ENCODE data around the gene TNFRSF14. TPM values are rescaled to one million over a fixed set of nuclear protein-coding genes. Genes with fewer than 3 reads are reported as not detected.

TNFRSF14 gene
- total and polyA plus RNA-seq, 2 donors (not counting 1 experiment from before 2014, with no cell fraction given), result 239 to 427 TPM

DNA sequence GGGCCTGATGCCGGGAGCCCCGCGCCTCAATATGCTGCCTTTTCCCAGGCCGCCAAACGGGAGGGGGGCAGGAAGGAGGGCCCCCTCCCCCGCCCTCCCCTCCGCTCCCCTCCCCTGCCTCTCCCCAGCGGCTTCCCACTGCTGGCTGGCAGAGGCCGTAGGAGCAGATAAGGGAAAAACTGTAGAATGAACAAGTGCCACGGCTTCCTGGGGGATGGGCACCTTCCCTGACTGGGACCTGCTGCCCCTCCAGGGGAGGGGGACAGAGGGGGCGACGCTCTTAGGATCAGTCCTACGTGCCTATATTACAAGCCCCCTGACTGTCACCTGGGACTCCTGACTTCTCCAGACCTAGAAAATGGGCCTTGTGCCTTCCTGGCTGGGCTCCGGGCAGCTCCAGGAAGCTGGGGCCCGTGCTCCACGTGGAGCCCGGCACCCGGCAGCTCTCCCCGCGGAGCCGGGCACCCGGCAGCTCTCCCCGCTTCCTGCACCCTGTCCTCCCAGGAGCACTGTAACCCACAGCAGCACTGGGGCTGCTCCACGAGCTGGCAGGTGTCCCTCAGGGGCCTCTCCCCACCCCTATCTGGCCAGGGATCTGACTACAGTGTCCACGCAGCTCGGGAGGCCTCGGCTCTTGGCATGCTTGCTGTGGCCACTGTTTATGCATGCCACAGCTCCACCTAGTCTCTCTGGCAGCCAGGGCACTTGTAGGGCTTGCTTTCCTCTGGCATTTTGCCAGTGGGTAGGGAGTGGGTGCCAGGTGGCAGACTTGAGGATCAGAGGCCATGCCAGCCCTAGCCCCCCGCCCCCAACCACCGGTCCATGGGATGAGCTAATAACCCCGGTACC is 25.4 kb upstream of the TNFRSF14 start:
- Histone ChIP-seq H2AFZ (ENCODE audit: insufficient read depth, low read depth, low read length, poor library complexity, severe bottlenecking) (peak overlapping the region; percentile 22), H4K20me1 (ENCODE audit: control insufficient read depth, insufficient read depth, low read length, poor library complexity, severe bottlenecking) (peaks cover 20% of the 10 kb centered on the region), H3K4me3 (ENCODE audit: control extremely low read depth in 1 of 5, extremely low read depth in 1 of 5, insufficient read depth in 1 of 5, low read depth in 2 of 5, low read length in 4 of 5) (peak overlapping the region in 3 of 5 experiments; percentile 48 to 61 (median 53)), H3K4me1 (ENCODE audit: control insufficient read depth in 2 of 2, insufficient read depth in 2 of 2, low read length in 2 of 2) (peaks cover 27 to 34% of the 10 kb centered on the region in 2 donors), H3K9ac (ENCODE audit: low read length) (peak overlapping the region; percentile 58), H3K36me3 (replicated peaks in 1 of 2; ENCODE audit: control extremely low read depth in 1 of 2, control insufficient read depth in 1 of 2, extremely low read depth in 1 of 2, insufficient read depth in 2 of 2, low read length in 1 of 2) (no peaks in the 10 kb centered on the region), H3K79me2 (ENCODE audit: control insufficient read depth, insufficient read depth, low read length) (peaks cover 9% of the 10 kb centered on the region), H3K27me3 (replicated peaks in 1 of 4; ENCODE audit: control extremely low read depth in 1 of 4, control insufficient read depth in 3 of 4, insufficient read depth in 4 of 4, low read length in 3 of 4) (peaks cover 0 to 53% (median 21%) of the 10 kb centered on the region in 4 experiments), H3K9me3 (ENCODE audit: control extremely low read depth in 1 of 3, control insufficient read depth in 2 of 3, insufficient read depth in 1 of 3, low read length in 2 of 3) (peaks cover 0 to 11% (median 0%) of the 10 kb centered on the region in 3 donors), H3K27ac (ENCODE audit: low read length in 2 of 2) (no peak overlapping the region), H3K4me2 (replicated peaks; ENCODE audit: low read depth, low read length, poor library complexity, severe bottlenecking) (peak overlapping the region; percentile 96)
- peaks cover 11% of the 10 kb centered on the region for H3K27me3 Mint-ChIP-seq
- no peaks in the 10 kb centered on the region for H3K9me3 Mint-ChIP-seq (ENCODE audit: insufficient read depth)
- DNase-seq, result peak; percentile 46
- H3K4me3 Mint-ChIP-seq, result peak overlapping the region; percentile 47
- TF ChIP-seq, protein P1, sequence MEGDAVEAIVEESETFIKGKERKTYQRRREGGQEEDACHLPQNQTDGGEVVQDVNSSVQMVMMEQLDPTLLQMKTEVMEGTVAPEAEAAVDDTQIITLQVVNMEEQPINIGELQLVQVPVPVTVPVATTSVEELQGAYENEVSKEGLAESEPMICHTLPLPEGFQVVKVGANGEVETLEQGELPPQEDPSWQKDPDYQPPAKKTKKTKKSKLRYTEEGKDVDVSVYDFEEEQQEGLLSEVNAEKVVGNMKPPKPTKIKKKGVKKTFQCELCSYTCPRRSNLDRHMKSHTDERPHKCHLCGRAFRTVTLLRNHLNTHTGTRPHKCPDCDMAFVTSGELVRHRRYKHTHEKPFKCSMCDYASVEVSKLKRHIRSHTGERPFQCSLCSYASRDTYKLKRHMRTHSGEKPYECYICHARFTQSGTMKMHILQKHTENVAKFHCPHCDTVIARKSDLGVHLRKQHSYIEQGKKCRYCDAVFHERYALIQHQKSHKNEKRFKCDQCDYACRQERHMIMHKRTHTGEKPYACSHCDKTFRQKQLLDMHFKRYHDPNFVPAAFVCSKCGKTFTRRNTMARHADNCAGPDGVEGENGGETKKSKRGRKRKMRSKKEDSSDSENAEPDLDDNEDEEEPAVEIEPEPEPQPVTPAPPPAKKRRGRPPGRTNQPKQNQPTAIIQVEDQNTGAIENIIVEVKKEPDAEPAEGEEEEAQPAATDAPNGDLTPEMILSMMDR (IDR thresholded peaks at IDR 0.05), result no peak
- ChIA-PET POLR2A (interaction anchor here (0.6 to 1.4 kb wide), 6 partner anchors 14 to 123 kb away, joined by 3 to 7 read pairs (median 4); no protein-coding TSS in a partner anchor), CTCF (interaction anchor here (0.9 to 1.5 kb wide), 3 partner anchors 15 to 55 kb away, joined by 3 read pairs; no protein-coding TSS in a partner anchor)
- H3K4me1 Mint-ChIP-seq, result peaks cover 21% of the 10 kb centered on the region
- 6% methylated on average over 17 of the region's 30 CpGs for WGBS (ENCODE audit: insufficient coverage)
- no peak overlapping the region for H3K27ac Mint-ChIP-seq
- no peak for ATAC-seq (ENCODE audit: low read depth)
- intact Hi-C loops (cut with micrococcal nuclease), result no loop called here

DNA sequence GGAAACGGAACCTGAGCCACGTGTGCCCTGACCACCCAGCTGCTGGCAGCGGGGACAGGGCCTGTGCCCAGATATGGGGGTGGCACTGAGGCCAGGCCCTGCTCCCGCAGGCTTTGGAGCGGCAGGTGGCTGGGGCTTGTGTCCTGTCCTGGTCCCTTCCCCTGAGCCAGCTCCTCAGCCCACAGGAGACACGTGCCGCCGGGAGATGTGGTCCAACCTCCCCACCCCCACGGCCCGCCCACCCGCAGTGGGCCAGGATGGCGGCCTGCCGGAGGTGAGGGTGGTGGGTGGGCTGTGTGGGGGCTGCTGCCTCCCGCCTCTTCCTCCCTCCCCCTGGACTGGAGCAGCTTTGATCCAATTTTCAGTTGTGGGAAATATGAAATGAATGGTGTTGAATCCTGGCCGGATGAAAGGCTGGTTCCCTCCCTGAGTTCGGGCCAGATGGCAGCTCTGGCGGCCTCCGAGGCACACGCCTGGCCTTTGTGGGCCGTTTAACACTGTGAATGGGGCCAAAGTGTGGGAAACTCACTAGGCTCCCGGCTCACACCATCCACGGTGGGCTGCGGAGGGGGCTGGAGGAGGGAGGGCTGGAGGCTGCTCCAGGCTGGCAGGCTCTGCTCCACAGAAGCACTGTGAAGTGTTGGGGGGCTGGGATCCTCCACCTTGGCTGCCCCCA is 23.5 kb upstream of the TNFRSF14 start:
- ChIA-PET POLR2A (no interaction called here), CTCF (interaction anchor here (0.9 kb wide), 1 partner anchor 16 kb away, joined by 3 read pairs; no protein-coding TSS in a partner anchor)
- ATAC-seq (ENCODE audit: low read depth) (no peak), DNase-seq (no peak)
- intact Hi-C loops (cut with micrococcal nuclease), result no loop called here
- Histone ChIP-seq H3K27me3 (replicated peaks in 1 of 4; ENCODE audit: control extremely low read depth in 1 of 4, control insufficient read depth in 3 of 4, insufficient read depth in 4 of 4, low read length in 3 of 4) (peaks cover 0 to 56% (median 23%) of the 10 kb centered on the region in 4 experiments), H2AFZ (ENCODE audit: insufficient read depth, low read depth, low read length, poor library complexity, severe bottlenecking) (no peak overlapping the region), H3K4me3 (ENCODE audit: control extremely low read depth in 1 of 5, extremely low read depth in 1 of 5, insufficient read depth in 1 of 5, low read depth in 2 of 5, low read length in 4 of 5) (no peak overlapping the region), H3K27ac (ENCODE audit: low read length in 2 of 2) (no peak overlapping the region), H3K4me2 (replicated peaks; ENCODE audit: low read depth, low read length, poor library complexity, severe bottlenecking) (no peak overlapping the region), H3K36me3 (replicated peaks in 1 of 2; ENCODE audit: control extremely low read depth in 1 of 2, control insufficient read depth in 1 of 2, extremely low read depth in 1 of 2, insufficient read depth in 2 of 2, low read length in 1 of 2) (no peaks in the 10 kb centered on the region), H3K9me3 (ENCODE audit: control extremely low read depth in 1 of 3, control insufficient read depth in 2 of 3, insufficient read depth in 1 of 3, low read length in 2 of 3) (peaks cover 0 to 11% (median 0%) of the 10 kb centered on the region in 3 donors), H3K79me2 (ENCODE audit: control insufficient read depth, insufficient read depth, low read length) (no peaks in the 10 kb centered on the region), H4K20me1 (ENCODE audit: control insufficient read depth, insufficient read depth, low read length, poor library complexity, severe bottlenecking) (peaks cover 17% of the 10 kb centered on the region), H3K9ac (ENCODE audit: low read length) (no peak overlapping the region), H3K4me1 (ENCODE audit: control insufficient read depth in 2 of 2, insufficient read depth in 2 of 2, low read length in 2 of 2) (peaks cover 22 to 24% of the 10 kb centered on the region in 2 donors)
- Mint-ChIP-seq H3K4me1 (peaks cover 14% of the 10 kb centered on the region), H3K9me3 (ENCODE audit: insufficient read depth) (no peaks in the 10 kb centered on the region), H3K4me3 (no peak overlapping the region), H3K27me3 (peaks cover 15% of the 10 kb centered on the region), H3K27ac (no peak overlapping the region)
- TF ChIP-seq, protein P1 (IDR thresholded peaks at IDR 0.05), result no peak
- TF ChIP-seq EZH2 (IDR thresholded peaks at IDR 0.05; ENCODE audit: borderline replicate concordance, insufficient read depth, low read depth, low read length, poor library complexity, severe bottlenecking), result no peak
- 93% methylated on average over 14 of the region's 23 CpGs for WGBS (ENCODE audit: insufficient coverage)

Data from B cell (primary cell).